HG03575 (cell line): ENCODE data around the gene DNM1.

Experiments used
- ATAC-seq: cut with Tn5 transposase; IDR thresholded peaks from one replicate; pipeline ENCODE4 v1.9.1; 2021; ENCODE audit not compliant: unreplicated experiment, insufficient number of reproducible peaks, low FRiP score; ENCODE audit errors: extremely low read depth

DNM1 gene

GRCh38 chr9:128202648-128203023 is 543 bp upstream of the DNM1 start:
- no peak for ATAC-seq

GRCh38 chr9:128203707-128204551 is 750 bp downstream of the DNM1 start:
- ATAC-seq: no peak

- ATAC-seq: no peak
Measured at GRCh38 chr9:128204858-128205257, 1.7 kb downstream of the DNM1 start.

- ATAC-seq: no peak
Measured at GRCh38 chr9:128205296-128205944, 2.2 kb downstream of the DNM1 start.

GRCh38 chr9:128206484-128206883 is 3.3 kb downstream of the DNM1 start:
- ATAC-seq: no peak

GRCh38 chr9:128206916-128207910 is 4.0 kb downstream of the DNM1 start:
- ATAC-seq: no peak

GRCh38 chr9:128208386-128208785 is 5.2 kb downstream of the DNM1 start:
- no peak for ATAC-seq

- ATAC-seq: no peak
Measured at GRCh38 chr9:128208946-128209669, 5.9 kb downstream of the DNM1 start.

GRCh38 chr9:128211186-128211980 is 8.2 kb downstream of the DNM1 start:
- ATAC-seq: no peak

GRCh38 chr9:128211981-128212281 is 8.8 kb downstream of the DNM1 start:
- no peak for ATAC-seq

GRCh38 chr9:128213746-128214497 is 10.7 kb downstream of the DNM1 start:
- no peak for ATAC-seq

GRCh38 chr9:128214571-128215490 is 11.7 kb downstream of the DNM1 start:
- ATAC-seq: no peak

- ATAC-seq: no peak
Measured at GRCh38 chr9:128215491-128216409, 12.6 kb downstream of the DNM1 start.

GRCh38 chr9:128216781-128217553 is 13.8 kb downstream of the DNM1 start:
- ATAC-seq: no peak

- no peak for ATAC-seq
Measured at GRCh38 chr9:128218172-128218517, 15.0 kb downstream of the DNM1 start.
